Measurements from ENCODE around the gene NGF. TPM values are rescaled to one million over a fixed set of nuclear protein-coding genes. Genes with fewer than 3 reads are reported as not detected.

NGF gene
- total RNA-seq, 1 donor from 2014 or later = 12.9 TPM

DNA sequence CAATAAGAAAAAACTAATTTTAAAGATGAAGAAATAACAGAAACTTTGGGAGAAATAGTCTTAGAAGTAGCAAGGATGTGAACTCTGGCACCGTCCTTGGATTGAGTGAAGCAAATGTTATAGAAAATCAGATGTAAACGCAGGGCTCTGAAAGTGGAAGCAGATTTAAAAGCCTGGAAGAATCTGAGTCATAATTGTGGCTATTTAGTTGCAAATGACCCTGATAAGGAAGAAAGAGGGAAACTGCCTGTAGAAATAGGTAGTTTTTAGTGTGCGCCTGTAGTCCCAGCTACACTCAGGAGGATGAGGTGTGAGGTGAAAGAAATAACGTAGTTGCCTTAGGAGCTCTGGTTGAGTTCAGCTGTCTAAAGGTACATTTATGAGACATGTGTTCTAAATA lies 101.0 kb downstream of the NGF start:
- H3K36me3 ChIP-seq (ENCODE audit: insufficient read depth, low read length) = no peaks in the 10 kb centered on the region
- no peak overlapping the region for H3K4me3 ChIP-seq (ENCODE audit: insufficient read depth, low read depth, low read length)
- H3K27me3 Mint-ChIP-seq (ENCODE audit: low read depth, unreplicated experiment) = no peaks in the 10 kb centered on the region
- H3K4me1 ChIP-seq (ENCODE audit: insufficient read depth, low read length) = peaks cover 8% of the 10 kb centered on the region
- H3K4me2 ChIP-seq (ENCODE audit: low read length) = no peak overlapping the region
- H3K27me3 ChIP-seq (ENCODE audit: insufficient read depth, low read length) = no peaks in the 10 kb centered on the region
- no peaks in the 10 kb centered on the region for H4K20me1 ChIP-seq (ENCODE audit: insufficient read depth, low read length)
- peak overlapping the region; percentile 29 for H3K27ac ChIP-seq (ENCODE audit: low read depth, low read length)
- no peak overlapping the region for H3K4me3 Mint-ChIP-seq (ENCODE audit: unreplicated experiment)
- H2AFZ ChIP-seq (ENCODE audit: low read depth, low read length) = no peak overlapping the region
- no peak for FAIRE-seq
- H3K9me3 ChIP-seq (ENCODE audit: insufficient read depth, low read depth, low read length) = peaks cover 4% of the 10 kb centered on the region
- no peaks in the 10 kb centered on the region for H3K36me3 Mint-ChIP-seq (ENCODE audit: low read depth, unreplicated experiment)
- no peaks in the 10 kb centered on the region for H3K79me2 ChIP-seq (ENCODE audit: insufficient read depth, low read length)
- H3K9ac ChIP-seq (ENCODE audit: low read length) = no peak overlapping the region
- TF ChIP-seq, protein P1, sequence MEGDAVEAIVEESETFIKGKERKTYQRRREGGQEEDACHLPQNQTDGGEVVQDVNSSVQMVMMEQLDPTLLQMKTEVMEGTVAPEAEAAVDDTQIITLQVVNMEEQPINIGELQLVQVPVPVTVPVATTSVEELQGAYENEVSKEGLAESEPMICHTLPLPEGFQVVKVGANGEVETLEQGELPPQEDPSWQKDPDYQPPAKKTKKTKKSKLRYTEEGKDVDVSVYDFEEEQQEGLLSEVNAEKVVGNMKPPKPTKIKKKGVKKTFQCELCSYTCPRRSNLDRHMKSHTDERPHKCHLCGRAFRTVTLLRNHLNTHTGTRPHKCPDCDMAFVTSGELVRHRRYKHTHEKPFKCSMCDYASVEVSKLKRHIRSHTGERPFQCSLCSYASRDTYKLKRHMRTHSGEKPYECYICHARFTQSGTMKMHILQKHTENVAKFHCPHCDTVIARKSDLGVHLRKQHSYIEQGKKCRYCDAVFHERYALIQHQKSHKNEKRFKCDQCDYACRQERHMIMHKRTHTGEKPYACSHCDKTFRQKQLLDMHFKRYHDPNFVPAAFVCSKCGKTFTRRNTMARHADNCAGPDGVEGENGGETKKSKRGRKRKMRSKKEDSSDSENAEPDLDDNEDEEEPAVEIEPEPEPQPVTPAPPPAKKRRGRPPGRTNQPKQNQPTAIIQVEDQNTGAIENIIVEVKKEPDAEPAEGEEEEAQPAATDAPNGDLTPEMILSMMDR (IDR thresholded peaks at IDR 0.05; ENCODE audit: insufficient read depth, low read depth, low read length) = no peak
- no peak for TF ChIP-seq EZH2 (IDR thresholded peaks at IDR 0.05; ENCODE audit: insufficient read depth, low read length)
- H3K9me3 Mint-ChIP-seq (ENCODE audit: unreplicated experiment) = peaks cover 8% of the 10 kb centered on the region
- no peak for DNase-seq (ENCODE audit: low read depth)
- H3K4me1 Mint-ChIP-seq (ENCODE audit: low read depth, unreplicated experiment) = peaks cover 1% of the 10 kb centered on the region
- H3K27ac Mint-ChIP-seq (ENCODE audit: unreplicated experiment) = no peak overlapping the region

Other genes starting within 250 kb of the NGF start
- 23.7 and 32.8 TPM in 2 replicates for gene TSPAN2, start 248.7 kb downstream of the NGF start, total RNA-seq